Epithelial cell of proximal tubule (primary cell): ENCODE measurements around the gene COL2A1. TPM values are rescaled to one million over a fixed set of nuclear protein-coding genes. Genes with fewer than 3 reads are reported as not detected.

Experiments used
- DNase-seq: peaks from one replicate; pipeline ENCODE4 v3.0.0-alpha.2; 2011; ENCODE audit warnings: low read depth
- H3K4me3 ChIP-seq: 2 replicates; pipeline ENCODE4 v1.5.1; 2011; ENCODE audit warnings: low read depth, mild to moderate bottlenecking, low read length
- total RNA-seq: library from RNA; depleted of rRNA; stranded (reverse); fragments of >200 nt; gene quantifications from 2 replicates; pipeline ENCODE4 v1.2.3, GENCODE V29; 2015
- TF ChIP-seq, protein P1 (sequence below): conservative IDR thresholded peaks from 2 replicates; pipeline ENCODE4 v1.5.1; 2012; ENCODE audit warnings: low read depth, mild to moderate bottlenecking, low read length

The COL2A1 gene
- total RNA-seq, 1 donor from 2014 or later, result 0.69 TPM

DNA sequence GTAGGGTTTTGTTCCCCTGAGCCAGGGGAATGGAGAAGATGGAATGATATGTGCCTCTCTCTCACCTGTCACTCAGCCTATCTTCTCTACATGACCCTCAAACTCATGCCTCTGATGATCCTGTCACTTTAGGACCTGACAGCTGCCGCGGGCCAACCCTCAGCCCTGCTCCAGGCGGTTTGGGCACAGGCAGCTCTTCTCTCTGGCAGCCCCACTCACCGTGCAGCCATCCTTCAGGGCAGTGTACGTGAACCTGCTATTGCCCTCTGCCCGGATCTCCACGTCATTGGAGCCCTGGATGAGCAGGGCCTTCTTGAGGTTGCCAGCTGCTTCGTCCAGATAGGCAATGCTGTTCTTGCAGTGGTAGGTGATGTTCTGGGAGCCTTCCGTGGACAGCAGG is 30.4 kb downstream of the COL2A1 start:
- DNase-seq, result no peak
- H3K4me3 ChIP-seq, result no peak overlapping the region
- TF ChIP-seq, protein P1, sequence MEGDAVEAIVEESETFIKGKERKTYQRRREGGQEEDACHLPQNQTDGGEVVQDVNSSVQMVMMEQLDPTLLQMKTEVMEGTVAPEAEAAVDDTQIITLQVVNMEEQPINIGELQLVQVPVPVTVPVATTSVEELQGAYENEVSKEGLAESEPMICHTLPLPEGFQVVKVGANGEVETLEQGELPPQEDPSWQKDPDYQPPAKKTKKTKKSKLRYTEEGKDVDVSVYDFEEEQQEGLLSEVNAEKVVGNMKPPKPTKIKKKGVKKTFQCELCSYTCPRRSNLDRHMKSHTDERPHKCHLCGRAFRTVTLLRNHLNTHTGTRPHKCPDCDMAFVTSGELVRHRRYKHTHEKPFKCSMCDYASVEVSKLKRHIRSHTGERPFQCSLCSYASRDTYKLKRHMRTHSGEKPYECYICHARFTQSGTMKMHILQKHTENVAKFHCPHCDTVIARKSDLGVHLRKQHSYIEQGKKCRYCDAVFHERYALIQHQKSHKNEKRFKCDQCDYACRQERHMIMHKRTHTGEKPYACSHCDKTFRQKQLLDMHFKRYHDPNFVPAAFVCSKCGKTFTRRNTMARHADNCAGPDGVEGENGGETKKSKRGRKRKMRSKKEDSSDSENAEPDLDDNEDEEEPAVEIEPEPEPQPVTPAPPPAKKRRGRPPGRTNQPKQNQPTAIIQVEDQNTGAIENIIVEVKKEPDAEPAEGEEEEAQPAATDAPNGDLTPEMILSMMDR, result no peak

DNA sequence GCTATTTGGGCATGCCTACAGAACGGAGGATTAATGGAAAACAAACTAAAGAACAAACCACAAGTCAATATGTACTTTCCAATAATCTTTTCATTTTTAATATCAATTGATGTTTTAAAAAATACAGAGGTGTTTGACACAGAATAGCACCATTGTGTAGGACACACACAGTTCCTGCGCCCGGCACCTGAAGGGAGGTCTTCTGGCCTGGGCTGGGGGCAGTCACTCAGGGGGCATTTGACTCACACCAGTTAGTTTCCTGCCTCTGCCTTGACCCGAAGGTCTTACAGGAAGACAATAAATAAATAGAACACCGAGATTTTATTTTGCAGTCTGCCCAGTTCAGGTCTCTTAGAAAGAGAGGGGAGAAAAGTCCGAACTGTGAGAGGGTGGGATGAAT is 31.4 kb downstream of the COL2A1 start:
- no peak overlapping the region for H3K4me3 ChIP-seq
- TF ChIP-seq, protein P1, result no peak
- no peak for DNase-seq

- no peak for DNase-seq
- TF ChIP-seq, protein P1, result no peak
- no peak overlapping the region for H3K4me3 ChIP-seq
Measured at GRCh38 chr12:47970843-47971242, 33.4 kb downstream of the COL2A1 start.

- no peak for DNase-seq
- no peak overlapping the region for H3K4me3 ChIP-seq
- TF ChIP-seq, protein P1, result no peak
Measured at GRCh38 chr12:47969845-47970244, 34.4 kb downstream of the COL2A1 start.

DNA sequence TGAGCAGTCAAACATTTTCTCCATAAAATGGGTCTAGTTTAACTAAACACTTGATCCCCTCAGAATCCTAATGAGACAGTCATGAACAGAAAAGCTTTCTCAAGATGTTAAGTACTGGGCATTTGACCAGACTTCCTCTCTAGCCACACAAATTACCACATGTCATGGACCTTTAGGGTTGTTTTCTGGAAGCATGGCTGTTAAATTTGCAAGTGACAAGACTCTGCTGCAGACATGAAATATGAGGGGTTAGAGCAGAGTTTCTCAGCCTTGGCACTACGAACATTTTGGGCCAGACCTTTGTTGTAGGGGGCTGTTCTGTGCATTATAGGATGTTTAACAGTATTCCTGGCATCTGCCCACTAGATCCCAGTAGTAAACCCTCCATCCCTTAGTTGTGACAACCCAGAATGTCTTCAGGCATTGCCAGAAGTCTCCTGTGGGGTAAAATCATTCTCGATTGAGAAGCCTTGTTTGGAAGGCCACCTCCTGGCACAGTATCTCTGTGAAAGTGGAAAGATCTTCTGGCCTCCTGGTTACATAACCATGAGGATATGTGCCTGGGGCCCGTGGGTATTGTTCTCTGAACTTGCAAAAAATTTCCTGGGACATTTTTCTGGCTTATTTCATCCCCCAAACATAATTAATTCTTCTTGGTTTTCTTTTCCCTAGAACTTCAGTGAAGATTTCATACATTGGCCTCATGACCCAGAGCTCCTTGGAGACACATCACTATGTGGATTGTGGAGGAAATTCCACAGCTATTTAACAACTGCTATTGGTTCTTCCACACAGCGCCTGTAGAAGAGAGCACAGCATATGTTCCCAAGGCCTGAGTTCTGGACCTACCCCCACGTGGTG is 36.6 kb downstream of the COL2A1 start:
- H3K4me3 ChIP-seq, result no peak overlapping the region
- TF ChIP-seq, protein P1, result no peak
- no peak for DNase-seq

DNA sequence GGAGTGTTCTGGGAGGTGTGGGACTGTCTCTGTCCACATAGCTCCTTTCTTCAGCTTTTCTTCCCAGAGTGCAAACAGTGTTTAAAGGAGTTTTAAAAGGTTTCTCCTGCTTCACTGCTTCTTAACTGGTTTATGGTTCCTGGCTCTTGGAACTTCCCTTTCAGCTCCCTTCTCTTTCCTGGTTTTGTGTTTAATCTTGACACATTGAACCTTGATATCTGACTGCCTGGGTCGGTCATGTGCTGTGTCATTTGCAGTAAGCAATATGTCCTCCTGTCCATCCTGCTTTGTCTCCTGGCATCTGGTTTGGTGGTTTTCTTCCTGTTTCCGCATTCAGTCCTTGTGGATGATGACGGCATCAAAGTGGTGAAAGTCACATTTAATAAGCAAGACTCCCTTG is 38.7 kb downstream of the COL2A1 start:
- no peak for DNase-seq
- TF ChIP-seq, protein P1, result no peak
- H3K4me3 ChIP-seq, result no peak overlapping the region
